MG63 (cell line): ENCODE measurements around the gene BBC3. TPM values are rescaled to one million over a fixed set of nuclear protein-coding genes. Genes with fewer than 3 reads are reported as not detected.

Source experiments
- DNase-seq: peaks from one replicate; pipeline ENCODE4 v3.0.0-alpha.2; 2020
- H3K27me3 ChIP-seq: fragments of 250-450 bp; sonication (Bioruptor Pico); 2 replicates; pipeline ENCODE4 v1.5.1; 2020; ENCODE audit warnings: mild to moderate bottlenecking, moderate library complexity
- H3K36me3 ChIP-seq: fragments of 250-450 bp; sonication (Bioruptor Pico); 2 replicates; pipeline ENCODE4 v1.5.1; 2020; ENCODE audit warnings: mild to moderate bottlenecking, moderate library complexity
- H3K4me3 ChIP-seq: fragments of 250-450 bp; sonication (Bioruptor Pico); 2 replicates; pipeline ENCODE4 v1.5.1; 2020; ENCODE audit warnings: mild to moderate bottlenecking, moderate library complexity
- H3K9me3 ChIP-seq: fragments of 250-450 bp; sonication (Bioruptor Pico); 2 replicates; pipeline ENCODE4 v1.5.1; 2020; ENCODE audit warnings: mild to moderate bottlenecking, moderate library complexity
- total RNA-seq: library from RNA; depleted of rRNA; stranded (reverse); fragments of >200 nt; shearing (Covaris generic); gene quantifications from 2 replicates; pipeline ENCODE4 v1.2.3, GENCODE V29; 2014; ENCODE audit warnings: low replicate concordance

BBC3 gene
- total RNA-seq, 1 experiment from 2014 or later, result 38.8 TPM

- DNase-seq, result peak; percentile 70
- no peaks in the 10 kb centered on the region for H3K9me3 ChIP-seq
- no peaks in the 10 kb centered on the region for H3K27me3 ChIP-seq
- peaks cover 2% of the 10 kb centered on the region; the same call in 1 of the 2 replicates for H3K36me3 ChIP-seq
- no peak overlapping the region for H3K4me3 ChIP-seq
Measured at GRCh38 chr19:47240996-47241918, 10.3 kb upstream of the BBC3 start.

- Histone ChIP-seq H3K9me3 (0 out of 2 replicates have a peak, but pooled peaks cover 2% of the 10 kb centered on the region), H3K27me3 (no peaks in the 10 kb centered on the region), H3K36me3 (peaks cover 2% of the 10 kb centered on the region; the same call in 1 of the 2 replicates), H3K4me3 (no peak overlapping the region)
- DNase-seq, result no peak
Measured at GRCh38 chr19:47240556-47240955, 9.6 kb upstream of the BBC3 start.

- Histone ChIP-seq H3K4me3 (no peak overlapping the region), H3K36me3 (peaks cover 2% of the 10 kb centered on the region; the same call in 1 of the 2 replicates), H3K27me3 (no peaks in the 10 kb centered on the region), H3K9me3 (0 out of 2 replicates have a peak, but pooled peaks cover 2% of the 10 kb centered on the region)
- no peak for DNase-seq
Measured at GRCh38 chr19:47239610-47240296, 8.8 kb upstream of the BBC3 start.

- 0 out of 2 replicates have a peak, but pooled peaks cover 2% of the 10 kb centered on the region for H3K9me3 ChIP-seq
Measured at GRCh38 chr19:47239152-47239551, 8.2 kb upstream of the BBC3 start.

GRCh38 chr19:47236072-47236675, 5.2 kb upstream of the BBC3 start:
- H3K9me3 ChIP-seq, result 0 out of 2 replicates have a peak, but pooled peaks cover 2% of the 10 kb centered on the region

More at GRCh38 chr19:47239152-47239551, 8.2 kb upstream of the BBC3 start:
- H3K27me3 ChIP-seq, result no peaks in the 10 kb centered on the region
- DNase-seq, result no peak
- no peak overlapping the region for H3K4me3 ChIP-seq
- H3K36me3 ChIP-seq, result peaks cover 2% of the 10 kb centered on the region; the same call in 1 of the 2 replicates

GRCh38 chr19:47232422-47233211, 1.6 kb upstream of the BBC3 start:
- Histone ChIP-seq H3K36me3 (no peaks in the 10 kb centered on the region), H3K4me3 (peak overlapping the region; percentile 93), H3K9me3 (0 out of 2 replicates have a peak, but pooled peaks cover 2% of the 10 kb centered on the region), H3K27me3 (no peaks in the 10 kb centered on the region)
- peak; percentile 74 for DNase-seq

More at GRCh38 chr19:47236072-47236675, 5.2 kb upstream of the BBC3 start:
- Histone ChIP-seq H3K27me3 (no peaks in the 10 kb centered on the region), H3K36me3 (no peaks in the 10 kb centered on the region), H3K4me3 (no peak overlapping the region)
- no peak for DNase-seq

- Histone ChIP-seq H3K9me3 (0 out of 2 replicates have a peak, but pooled peaks cover 2% of the 10 kb centered on the region), H3K27me3 (no peaks in the 10 kb centered on the region), H3K4me3 (peak overlapping the region; percentile 93), H3K36me3 (peaks cover 5% of the 10 kb centered on the region)
- DNase-seq, result peak; percentile 92
Measured at GRCh38 chr19:47231215-47232054, 436 bp upstream of the BBC3 start.

GRCh38 chr19:47230054-47230920, 712 bp downstream of the BBC3 start:
- DNase-seq, result peak; percentile 72

GRCh38 chr19:47229676-47230053, 1.3 kb downstream of the BBC3 start:
- Histone ChIP-seq H3K27me3 (no peaks in the 10 kb centered on the region), H3K9me3 (no peaks in the 10 kb centered on the region), H3K4me3 (peak overlapping the region; percentile 93), H3K36me3 (peaks cover 15% of the 10 kb centered on the region)
- DNase-seq, result no peak

More at GRCh38 chr19:47230054-47230920, 712 bp downstream of the BBC3 start:
- Histone ChIP-seq H3K4me3 (peak overlapping the region; percentile 93), H3K9me3 (no peaks in the 10 kb centered on the region), H3K36me3 (peaks cover 11% of the 10 kb centered on the region), H3K27me3 (no peaks in the 10 kb centered on the region)

GRCh38 chr19:47228937-47229675, 1.9 kb downstream of the BBC3 start:
- peaks cover 19% of the 10 kb centered on the region for H3K36me3 ChIP-seq
- peak; percentile 26 for DNase-seq
- H3K9me3 ChIP-seq, result no peaks in the 10 kb centered on the region
- peak overlapping the region; percentile 93 for H3K4me3 ChIP-seq
- no peaks in the 10 kb centered on the region for H3K27me3 ChIP-seq

- no peaks in the 10 kb centered on the region for H3K9me3 ChIP-seq
Measured at GRCh38 chr19:47228168-47228936, 2.6 kb downstream of the BBC3 start.

GRCh38 chr19:47227352-47228167, 3.4 kb downstream of the BBC3 start:
- peak; percentile 99 for DNase-seq
- Histone ChIP-seq H3K36me3 (peaks cover 28% of the 10 kb centered on the region), H3K27me3 (no peaks in the 10 kb centered on the region), H3K9me3 (no peaks in the 10 kb centered on the region), H3K4me3 (peak overlapping the region; percentile 93)

More at GRCh38 chr19:47228168-47228936, 2.6 kb downstream of the BBC3 start:
- peak overlapping the region; percentile 93 for H3K4me3 ChIP-seq
- no peaks in the 10 kb centered on the region for H3K27me3 ChIP-seq
- DNase-seq, result peak; percentile 71
- H3K36me3 ChIP-seq, result peaks cover 26% of the 10 kb centered on the region
